ENCODE results near the gene DSN1.

DNA sequence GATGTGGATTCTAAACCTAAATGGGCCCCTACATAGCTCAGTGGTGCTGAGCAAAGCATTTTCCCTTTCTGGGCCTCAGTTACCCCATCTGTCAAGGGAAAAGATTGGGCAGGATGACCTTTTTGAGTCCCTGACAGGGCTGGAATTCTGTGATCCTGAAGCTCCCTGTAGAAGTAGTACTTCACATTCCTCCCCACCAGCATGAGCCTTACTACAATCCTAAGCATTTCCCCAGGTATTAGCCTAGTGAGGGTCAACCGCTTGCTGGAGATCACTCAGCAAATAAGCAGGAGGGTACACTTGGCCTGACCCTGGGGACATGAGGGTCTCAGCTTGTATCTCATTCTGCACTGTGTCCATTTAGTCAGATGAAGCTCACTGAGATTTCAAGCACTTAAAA, 41.1 kb downstream of the DSN1 start:
- TF ChIP-seq, protein P1, sequence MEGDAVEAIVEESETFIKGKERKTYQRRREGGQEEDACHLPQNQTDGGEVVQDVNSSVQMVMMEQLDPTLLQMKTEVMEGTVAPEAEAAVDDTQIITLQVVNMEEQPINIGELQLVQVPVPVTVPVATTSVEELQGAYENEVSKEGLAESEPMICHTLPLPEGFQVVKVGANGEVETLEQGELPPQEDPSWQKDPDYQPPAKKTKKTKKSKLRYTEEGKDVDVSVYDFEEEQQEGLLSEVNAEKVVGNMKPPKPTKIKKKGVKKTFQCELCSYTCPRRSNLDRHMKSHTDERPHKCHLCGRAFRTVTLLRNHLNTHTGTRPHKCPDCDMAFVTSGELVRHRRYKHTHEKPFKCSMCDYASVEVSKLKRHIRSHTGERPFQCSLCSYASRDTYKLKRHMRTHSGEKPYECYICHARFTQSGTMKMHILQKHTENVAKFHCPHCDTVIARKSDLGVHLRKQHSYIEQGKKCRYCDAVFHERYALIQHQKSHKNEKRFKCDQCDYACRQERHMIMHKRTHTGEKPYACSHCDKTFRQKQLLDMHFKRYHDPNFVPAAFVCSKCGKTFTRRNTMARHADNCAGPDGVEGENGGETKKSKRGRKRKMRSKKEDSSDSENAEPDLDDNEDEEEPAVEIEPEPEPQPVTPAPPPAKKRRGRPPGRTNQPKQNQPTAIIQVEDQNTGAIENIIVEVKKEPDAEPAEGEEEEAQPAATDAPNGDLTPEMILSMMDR (conservative IDR thresholded peaks at IDR 0.05 in 1 of 2, IDR thresholded peaks at IDR 0.05 in 1 of 2; ENCODE audit: low read depth in 1 of 2, low read length in 2 of 2): no peak
- TF ChIP-seq EZH2 (IDR thresholded peaks at IDR 0.05; ENCODE audit: low read length, missing control alignments): no peak
